Neural progenitor cell (in vitro differentiated cells): ENCODE measurements around the gene NPW. TPM values are rescaled to one million over a fixed set of nuclear protein-coding genes. Genes with fewer than 3 reads are reported as not detected.

Experiments
- DNase-seq: peaks from one replicate; pipeline ENCODE4 v3.0.0-alpha.2; 2016; ENCODE audit warnings: low spot score
- H2AFZ ChIP-seq: fragments of 200-600 bp; sonication (generic); replicated peaks from 2 replicates; pipeline ENCODE4 v1.6.1; 2016; ENCODE audit warnings: antibody characterized with exemption
- H3F3A ChIP-seq: fragments of 200-600 bp; sonication (generic); 2 replicates; pipeline ENCODE4 v1.6.1; 2016; ENCODE audit warnings: antibody characterized with exemption, low read depth
- H3K27ac ChIP-seq: fragments of 200-600 bp; sonication (generic); 2 replicates; pipeline ENCODE4 v1.5.1; 2016; ENCODE audit warnings: mild to moderate bottlenecking
- H3K27me3 ChIP-seq: fragments of 200-600 bp; sonication (generic); 2 replicates; pipeline ENCODE4 v1.6.1; 2016; ENCODE audit warnings: mild to moderate bottlenecking, moderate library complexity
- H3K36me3 ChIP-seq: fragments of 200-600 bp; sonication (generic); 2 replicates; pipeline ENCODE4 v1.5.1; 2016
- H3K4me1 ChIP-seq: fragments of 200-600 bp; sonication (generic); 2 replicates; pipeline ENCODE4 v1.6.1; 2016; ENCODE audit warnings: mixed run types
- H3K4me2 ChIP-seq: fragments of 200-600 bp; sonication (generic); 2 replicates; pipeline ENCODE4 v1.6.1; 2016
- H3K4me3 ChIP-seq: fragments of 200-600 bp; sonication (generic); 2 replicates; pipeline ENCODE4 v1.5.1; 2016
- H3K79me2 ChIP-seq: fragments of 200-600 bp; sonication (generic); 2 replicates; pipeline ENCODE4 v1.6.1; 2016; ENCODE audit warnings: low read depth
- H3K9ac ChIP-seq: fragments of 200-600 bp; sonication (generic); 2 replicates; pipeline ENCODE4 v1.6.1; 2016
- H3K9me3 ChIP-seq: fragments of 200-600 bp; sonication (generic); 2 replicates; pipeline ENCODE4 v1.5.1; 2016; ENCODE audit warnings: low read depth
- H4K20me1 ChIP-seq: fragments of 200-600 bp; sonication (generic); 2 replicates; pipeline ENCODE4 v1.6.1; 2016; ENCODE audit warnings: low read depth
- H3K27ac Mint-ChIP-seq: 3 replicates; pipeline ENCODE4 v1.8.0; 2021; ENCODE audit warnings: mixed read lengths
- H3K27me3 Mint-ChIP-seq: 2 replicates; pipeline ENCODE4 v1.8.0; 2022; ENCODE audit warnings: low read depth, mild to moderate bottlenecking, inconsistent platforms, moderate library complexity, mixed read lengths; ENCODE audit not compliant: insufficient read depth
- H3K36me3 Mint-ChIP-seq: 3 replicates; pipeline ENCODE4 v1.8.0; 2021; ENCODE audit warnings: mixed read lengths
- H3K4me1 Mint-ChIP-seq: 3 replicates; pipeline ENCODE4 v1.8.0; 2021; ENCODE audit warnings: mixed read lengths
- H3K4me3 Mint-ChIP-seq: 3 replicates; pipeline ENCODE4 v1.8.0; 2021; ENCODE audit warnings: mild to moderate bottlenecking, moderate library complexity, mixed read lengths
- H3K9me3 Mint-ChIP-seq: 3 replicates; pipeline ENCODE4 v1.8.0; 2020; ENCODE audit warnings: mixed read lengths
- CTCF ChIP-seq: fragments of 200-600 bp; sonication (generic); IDR thresholded peaks from 2 replicates; pipeline ENCODE4 v1.5.1; 2017; ENCODE audit warnings: antibody characterized with exemption, mild to moderate bottlenecking
- EZH2 ChIP-seq: fragments of 200-600 bp; sonication (generic); IDR thresholded peaks from 2 replicates; pipeline ENCODE4 v1.6.1; 2017; ENCODE audit warnings: antibody characterized with exemption, mild to moderate bottlenecking, moderate library complexity
- EZH2phosphoT487 ChIP-seq: fragments of 200-600 bp; sonication (generic); IDR thresholded peaks from 2 replicates; pipeline ENCODE4 v1.6.1; 2017; ENCODE audit warnings: antibody characterized with exemption
- small RNA-seq: library from RNA; depleted of rRNA; stranded (forward); fragments of <200 nt; gene quantifications from one replicate; pipeline ENCODE3, GENCODE V24; 2015
- total RNA-seq: library from RNA; depleted of rRNA; stranded (reverse); fragments of >200 nt; gene quantifications from 2 replicates; pipeline ENCODE4 v1.2.3, GENCODE V29; 2015; ENCODE audit warnings: low replicate concordance

The NPW gene
- total RNA-seq, 1 donor from 2014 or later, result not detected

- no peak overlapping the region for H2AFZ ChIP-seq
- TF ChIP-seq EZH2phosphoT487 (no peak), EZH2 (no peak), CTCF (no peak)
- H3K27me3 Mint-ChIP-seq, result no peaks in the 10 kb centered on the region
- H3K4me2 ChIP-seq, result no peak overlapping the region
- no peaks in the 10 kb centered on the region for H3K9me3 Mint-ChIP-seq
- no peak for DNase-seq
- no peaks in the 10 kb centered on the region for H3K9me3 ChIP-seq
- no peak overlapping the region for H3K27ac ChIP-seq
- no peak overlapping the region for H3K27ac Mint-ChIP-seq
- no peak overlapping the region for H3K9ac ChIP-seq
- no peaks in the 10 kb centered on the region for H4K20me1 ChIP-seq
- no peaks in the 10 kb centered on the region for H3K79me2 ChIP-seq
- peaks cover 5% of the 10 kb centered on the region for H3K4me1 Mint-ChIP-seq
- peaks cover 15% of the 10 kb centered on the region for H3K36me3 Mint-ChIP-seq
- no peaks in the 10 kb centered on the region for H3K4me1 ChIP-seq
- H3F3A ChIP-seq, result no peaks in the 10 kb centered on the region
- H3K27me3 ChIP-seq, result no peaks in the 10 kb centered on the region
- no peaks in the 10 kb centered on the region for H3K36me3 ChIP-seq
- H3K4me3 ChIP-seq, result no peak overlapping the region
- H3K4me3 Mint-ChIP-seq, result no peak overlapping the region
Observed at GRCh38 chr16:2066139-2066538, 46.6 kb downstream of the NPW start.

Small RNAs within 50 kb of the gene (small RNA-seq; reads per million reads assigned to genes)
- gene AC005363.2 (not detected), gene RN7SL219P (not detected)

Other genes with a start within 250 kb of the NPW start
- 15.6 and 42.5 TPM in 2 replicates for gene NME3, start 248.2 kb upstream of the NPW start, total RNA-seq
- gene EME2, start 247.0 kb upstream of the NPW start, total RNA-seq, result 2.3 and 10.3 TPM in 2 replicates
- 48.4 and 108 TPM in 2 replicates for gene MRPS34, start 246.7 kb upstream of the NPW start, total RNA-seq
- gene SPSB3, start 237.2 kb upstream of the NPW start, total RNA-seq, result 18.7 and 53.4 TPM in 2 replicates
- 22.8 and 77.7 TPM in 2 replicates for gene NUBP2, start 236.8 kb upstream of the NPW start, total RNA-seq
- gene IGFALS, start 226.1 kb upstream of the NPW start, total RNA-seq, result not detected in 2 replicates
- 38.3 and 72.1 TPM in 2 replicates for gene HAGH, start 193.0 kb upstream of the NPW start, total RNA-seq
- 18.5 and 21.6 TPM in 2 replicates for gene FAHD1, start 192.6 kb upstream of the NPW start, total RNA-seq
- gene MEIOB, start 147.6 kb upstream of the NPW start, total RNA-seq, result 1.9 and 3.7 TPM in 2 replicates
- gene HS3ST6, start 101.4 kb upstream of the NPW start, total RNA-seq, result 1.1 TPM in 1 of 2 replicates, not detected in the other
- gene MSRB1, start 76.6 kb upstream of the NPW start, total RNA-seq, result 19.4 and 26.9 TPM in 2 replicates
- not detected in 2 replicates for gene RPL3L, start 65.1 kb upstream of the NPW start, total RNA-seq
- 155 and 160 TPM in 2 replicates for gene NDUFB10, start 60.2 kb upstream of the NPW start, total RNA-seq
- gene RPS2, start 55.0 kb upstream of the NPW start, total RNA-seq, result 3,079 and 5,348 TPM in 2 replicates
- gene RNF151, start 52.9 kb upstream of the NPW start, total RNA-seq, result not detected in 2 replicates
- 30.7 and 47.6 TPM in 2 replicates for gene TBL3, start 47.7 kb upstream of the NPW start, total RNA-seq
- gene NOXO1, start 38.3 kb upstream of the NPW start, total RNA-seq, result not detected in 2 replicates
- 35.1 and 35.5 TPM in 2 replicates for gene GFER, start 35.6 kb upstream of the NPW start, total RNA-seq
- gene SYNGR3, start 29.8 kb upstream of the NPW start, total RNA-seq, result 4.4 and 8.7 TPM in 2 replicates
- 12.7 and 31.2 TPM in 2 replicates for gene ZNF598, start 10.0 kb upstream of the NPW start, total RNA-seq
- gene NHERF2, start 7.1 kb downstream of the NPW start, total RNA-seq, result 3.0 and 9.1 TPM in 2 replicates
- 26.3 and 43.6 TPM in 2 replicates for gene NTHL1, start 28.0 kb downstream of the NPW start, total RNA-seq
- 55.1 and 63.4 TPM in 2 replicates for gene TSC2, start 28.2 kb downstream of the NPW start, total RNA-seq
- gene PKD1, start 116.1 kb downstream of the NPW start, total RNA-seq, result 16.9 and 73.4 TPM in 2 replicates
- 2.1 and 4.4 TPM in 2 replicates for gene RAB26, start 128.8 kb downstream of the NPW start, total RNA-seq
- 24.1 and 63.6 TPM in 2 replicates for gene TRAF7, start 136.0 kb downstream of the NPW start, total RNA-seq
- 1.6 and 9.0 TPM in 2 replicates for gene CASKIN1, start 176.8 kb downstream of the NPW start, total RNA-seq
- gene MLST8, start 185.7 kb downstream of the NPW start, total RNA-seq, result 24.9 and 89.0 TPM in 2 replicates
- gene BRICD5, start 191.1 kb downstream of the NPW start, total RNA-seq, result 5.2 and 14.5 TPM in 2 replicates
- gene PGP, start 195.1 kb downstream of the NPW start, total RNA-seq, result 13.3 and 42.9 TPM in 2 replicates
- 7.4 and 37.7 TPM in 2 replicates for gene E4F1, start 203.8 kb downstream of the NPW start, total RNA-seq
- 0.21 and 1.6 TPM in 2 replicates for gene DNASE1L2, start 216.7 kb downstream of the NPW start, total RNA-seq
- gene ECI1, start 231.8 kb downstream of the NPW start, total RNA-seq, result 39.7 and 85.6 TPM in 2 replicates
- gene RNPS1, start 248.3 kb downstream of the NPW start, total RNA-seq, result 176 and 284 TPM in 2 replicates